Smooth muscle cell (in vitro differentiated cells): Measurements from ENCODE around the gene H6PD. TPM values are rescaled to one million over a fixed set of nuclear protein-coding genes. Genes with fewer than 3 reads are reported as not detected.

Experiments used
- DNase-seq: peaks from one replicate; lab custom pipeline; 2025; ENCODE audit not compliant: unreplicated experiment; lab: John Stamatoyannopoulos, UW
- H2AFZ ChIP-seq: fragments of 200-600 bp; sonication (generic); 2 replicates; pipeline ENCODE4 v1.6.0; 2016; ENCODE audit warnings: antibody characterized with exemption, low read depth, mild to moderate bottlenecking
- H3F3A ChIP-seq: fragments of 200-600 bp; sonication (generic); 2 replicates; pipeline ENCODE4 v1.6.0; 2017; ENCODE audit warnings: antibody characterized with exemption, low read depth
- H3K27ac ChIP-seq: fragments of 200-600 bp; sonication (generic); 2 replicates; pipeline ENCODE4 v1.5.1; 2016; ENCODE audit warnings: low read depth, mild to moderate bottlenecking
- H3K27me3 ChIP-seq: fragments of 200-600 bp; sonication (generic); 2 replicates; pipeline ENCODE4 v1.6.1; 2016; ENCODE audit warnings: low read depth, mild to moderate bottlenecking
- H3K36me3 ChIP-seq: fragments of 200-600 bp; sonication (generic); 2 replicates; pipeline ENCODE4 v1.5.1; 2016; ENCODE audit warnings: low read depth
- H3K4me1 ChIP-seq: fragments of 200-600 bp; sonication (generic); 2 replicates; pipeline ENCODE4 v1.5.1; 2016; ENCODE audit warnings: low read depth
- H3K4me2 ChIP-seq: fragments of 200-600 bp; sonication (generic); 2 replicates; pipeline ENCODE4 v1.6.0; 2016; ENCODE audit warnings: mild to moderate bottlenecking
- H3K4me3 ChIP-seq: fragments of 200-600 bp; sonication (generic); 2 replicates; pipeline ENCODE4 v1.5.1; 2016; ENCODE audit warnings: mild to moderate bottlenecking
- H3K79me2 ChIP-seq: fragments of 200-600 bp; sonication (generic); 2 replicates; pipeline ENCODE4 v1.6.0; 2016; ENCODE audit warnings: low read depth, mild to moderate bottlenecking
- H3K9ac ChIP-seq: fragments of 200-600 bp; sonication (generic); 2 replicates; pipeline ENCODE4 v1.6.0; 2016; ENCODE audit warnings: low read depth
- H3K9me3 ChIP-seq: fragments of 200-600 bp; sonication (generic); replicated peaks from 2 replicates; pipeline ENCODE4 v1.5.1; 2016; ENCODE audit warnings: low read depth
- H4K20me1 ChIP-seq: fragments of 200-600 bp; sonication (generic); 2 replicates; pipeline ENCODE4 v1.6.0; 2016; ENCODE audit warnings: low read depth
- WGBS: methylation state at CpG from one replicate; pipeline ENCODE4 v1.1.7; 2016; ENCODE audit warnings: low lambda C conversion rate; 5-methylcytosine and 5-hydroxymethylcytosine counted together
- polyA plus RNA-seq: library from polyadenylated mRNA; unstranded; fragments of >200 nt; fragmentation: Nextera tagmentation; extraction: Ambion mirVana; gene quantifications from 2 replicates; pipeline ENCODE4 v1.2.1, GENCODE V29; 2016
- total RNA-seq: library from RNA; depleted of rRNA; stranded (reverse); fragments of >200 nt; gene quantifications from 2 replicates; pipeline ENCODE4 v1.2.3, GENCODE V29; 2014
- TF ChIP-seq, protein P1 (sequence below): fragments of 200-600 bp; sonication (generic); IDR thresholded peaks from 2 replicates; pipeline ENCODE4 v1.5.1; 2017; ENCODE audit warnings: borderline replicate concordance, mild to moderate bottlenecking, antibody characterized with exemption; ENCODE audit not compliant: insufficient read depth, poor library complexity, severe bottlenecking

H6PD gene
- total and polyA plus RNA-seq, 2 experiments from 2014 or later: 15.1 to 15.3 TPM

DNA sequence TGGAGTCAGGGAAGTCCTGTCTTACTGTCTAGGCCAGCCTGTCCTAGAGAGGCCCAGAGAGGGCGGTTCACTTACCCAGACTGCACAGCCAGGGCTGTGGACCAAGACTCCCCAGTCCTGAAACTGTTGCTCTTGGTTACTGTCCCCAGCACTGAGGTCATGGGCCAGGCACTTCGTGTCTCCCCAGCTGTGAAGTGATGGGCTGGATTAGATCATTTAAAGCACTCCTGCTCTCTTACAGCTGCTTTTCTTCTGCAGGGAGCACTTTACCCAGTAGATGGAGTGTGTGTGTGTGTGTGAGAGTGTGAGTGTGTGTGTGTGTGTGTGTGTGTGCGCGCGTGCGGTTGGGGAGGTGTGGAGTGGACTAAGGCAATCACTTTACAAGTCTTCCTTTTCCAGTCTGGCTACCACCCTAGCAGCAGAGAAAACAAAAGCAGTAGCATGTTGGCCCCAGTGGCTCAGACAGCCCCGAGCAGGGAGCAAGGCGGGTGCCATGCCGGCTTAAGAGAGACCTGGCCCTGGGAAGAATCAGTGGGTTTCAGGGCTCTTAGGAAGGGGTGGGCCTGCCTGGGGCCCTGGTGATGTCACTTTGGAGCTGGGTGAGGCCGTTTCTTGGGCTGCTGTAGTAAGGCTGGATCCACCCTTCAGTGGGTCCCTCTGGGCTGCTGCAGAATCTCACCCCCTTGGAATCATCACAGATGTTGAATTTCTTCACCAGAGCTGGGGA lies 60.5 kb downstream of the H6PD start:
- 23% methylated on average over 10 of the region's 10 CpGs for WGBS

DNA sequence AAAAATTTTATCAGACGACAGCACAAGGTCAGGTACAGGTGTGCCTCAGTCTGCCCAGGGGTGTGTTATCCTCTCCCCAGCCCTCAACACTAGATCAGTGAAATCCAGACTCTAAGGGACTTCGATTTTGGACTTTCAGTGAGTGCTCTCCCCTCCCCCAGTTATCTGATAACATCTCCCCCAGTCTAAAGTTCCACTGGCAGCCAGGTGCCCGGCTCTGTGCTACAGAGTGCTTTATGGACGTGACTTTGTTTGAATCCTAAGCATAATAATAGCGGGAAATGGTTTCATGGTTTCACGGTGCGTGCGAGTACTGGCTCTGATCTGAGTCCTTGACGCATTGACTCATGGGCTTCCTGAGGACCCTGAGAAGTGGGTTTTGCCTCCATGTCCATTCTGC lies 61.3 kb downstream of the H6PD start:
- TF ChIP-seq, protein P1, sequence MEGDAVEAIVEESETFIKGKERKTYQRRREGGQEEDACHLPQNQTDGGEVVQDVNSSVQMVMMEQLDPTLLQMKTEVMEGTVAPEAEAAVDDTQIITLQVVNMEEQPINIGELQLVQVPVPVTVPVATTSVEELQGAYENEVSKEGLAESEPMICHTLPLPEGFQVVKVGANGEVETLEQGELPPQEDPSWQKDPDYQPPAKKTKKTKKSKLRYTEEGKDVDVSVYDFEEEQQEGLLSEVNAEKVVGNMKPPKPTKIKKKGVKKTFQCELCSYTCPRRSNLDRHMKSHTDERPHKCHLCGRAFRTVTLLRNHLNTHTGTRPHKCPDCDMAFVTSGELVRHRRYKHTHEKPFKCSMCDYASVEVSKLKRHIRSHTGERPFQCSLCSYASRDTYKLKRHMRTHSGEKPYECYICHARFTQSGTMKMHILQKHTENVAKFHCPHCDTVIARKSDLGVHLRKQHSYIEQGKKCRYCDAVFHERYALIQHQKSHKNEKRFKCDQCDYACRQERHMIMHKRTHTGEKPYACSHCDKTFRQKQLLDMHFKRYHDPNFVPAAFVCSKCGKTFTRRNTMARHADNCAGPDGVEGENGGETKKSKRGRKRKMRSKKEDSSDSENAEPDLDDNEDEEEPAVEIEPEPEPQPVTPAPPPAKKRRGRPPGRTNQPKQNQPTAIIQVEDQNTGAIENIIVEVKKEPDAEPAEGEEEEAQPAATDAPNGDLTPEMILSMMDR: no peak
- Histone ChIP-seq H3K9ac (no peak overlapping the region), H3K27ac (peak overlapping the region; percentile 82), H3K4me1 (peaks cover 7% of the 10 kb centered on the region), H3K4me3 (peak overlapping the region; percentile 99), H2AFZ (no peak overlapping the region), H3K27me3 (no peaks in the 10 kb centered on the region), H4K20me1 (peaks cover 72% of the 10 kb centered on the region), H3K9me3 (no peaks in the 10 kb centered on the region), H3F3A (peaks cover 31% of the 10 kb centered on the region), H3K4me2 (peak overlapping the region; percentile 97), H3K36me3 (no peaks in the 10 kb centered on the region), H3K79me2 (peaks cover 75% of the 10 kb centered on the region)
- WGBS: 72% methylated on average over 9 of the region's 9 CpGs
- no peak for DNase-seq

More for the DNA sequence above, 60.5 kb downstream of the H6PD start:
- Histone ChIP-seq H4K20me1 (peaks cover 64% of the 10 kb centered on the region), H2AFZ (no peak overlapping the region), H3K27me3 (no peaks in the 10 kb centered on the region), H3F3A (peaks cover 37% of the 10 kb centered on the region), H3K4me2 (peak overlapping the region; percentile 97), H3K27ac (peak overlapping the region; percentile 82), H3K79me2 (peaks cover 67% of the 10 kb centered on the region), H3K4me1 (peaks cover 9% of the 10 kb centered on the region), H3K9ac (peak overlapping the region; percentile 91), H3K9me3 (no peaks in the 10 kb centered on the region), H3K36me3 (no peaks in the 10 kb centered on the region), H3K4me3 (peak overlapping the region; percentile 99)
- TF ChIP-seq, protein P1: no peak
- no peak for DNase-seq

DNA sequence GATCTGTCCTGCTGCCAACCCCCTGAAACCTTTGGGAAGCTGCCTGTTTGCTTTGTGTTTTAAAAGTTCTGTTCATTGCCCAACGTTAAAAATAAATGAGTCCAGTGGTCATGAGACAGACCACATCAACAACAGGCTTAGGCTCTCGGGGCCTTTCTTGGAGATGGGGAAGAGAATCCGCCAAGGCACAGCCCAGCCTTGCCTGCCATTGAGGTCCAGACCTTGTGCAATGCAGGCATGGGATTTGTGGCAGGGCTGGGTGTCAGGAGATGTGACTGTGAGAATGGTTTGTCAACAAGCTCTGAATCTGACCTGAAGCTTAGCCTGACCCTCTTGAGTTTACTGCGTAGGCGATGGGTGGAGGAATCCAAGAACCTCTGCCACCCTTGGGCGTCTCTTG lies 62.3 kb downstream of the H6PD start:
- TF ChIP-seq, protein P1: no peak
- Histone ChIP-seq H4K20me1 (peaks cover 82% of the 10 kb centered on the region), H3F3A (peaks cover 28% of the 10 kb centered on the region), H3K36me3 (no peaks in the 10 kb centered on the region), H3K9ac (no peak overlapping the region), H3K27ac (peak overlapping the region; percentile 82), H3K4me3 (no peak overlapping the region), H3K27me3 (no peaks in the 10 kb centered on the region), H3K79me2 (peaks cover 85% of the 10 kb centered on the region), H2AFZ (no peak overlapping the region), H3K4me2 (peak overlapping the region; percentile 53), H3K4me1 (peaks cover 7% of the 10 kb centered on the region), H3K9me3 (no peaks in the 10 kb centered on the region)
- DNase-seq: no peak
- 62% methylated on average over 6 of the region's 6 CpGs for WGBS

DNA sequence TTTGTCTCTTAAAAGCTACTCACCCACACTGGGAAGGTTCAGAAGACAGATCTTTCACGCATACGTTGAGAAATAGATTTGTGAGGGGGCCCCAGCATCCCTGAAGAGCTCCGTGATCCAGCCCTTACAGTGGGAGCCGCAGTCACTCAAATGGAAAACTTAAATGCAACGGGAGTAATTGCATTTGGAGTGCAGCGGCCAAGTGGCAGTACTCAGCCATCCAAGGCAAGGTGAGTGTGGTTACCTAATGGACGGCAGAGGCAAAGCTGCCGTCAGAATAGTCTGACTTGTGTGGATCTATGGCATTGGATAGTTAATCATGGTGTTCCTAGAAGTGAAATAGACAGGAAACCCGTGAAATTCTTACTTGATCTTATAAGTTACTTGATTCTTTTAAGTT lies 63.3 kb downstream of the H6PD start:
- Histone ChIP-seq H3K36me3 (no peaks in the 10 kb centered on the region), H3K4me1 (peaks cover 13% of the 10 kb centered on the region), H4K20me1 (peaks cover 91% of the 10 kb centered on the region), H3K4me2 (peak overlapping the region; percentile 53), H3K4me3 (no peak overlapping the region), H3K9ac (no peak overlapping the region), H3K27ac (peak overlapping the region; percentile 82), H3K79me2 (peaks cover 95% of the 10 kb centered on the region), H2AFZ (no peak overlapping the region), H3K9me3 (no peaks in the 10 kb centered on the region), H3K27me3 (no peaks in the 10 kb centered on the region), H3F3A (peaks cover 30% of the 10 kb centered on the region)
- 48% methylated on average over 9 of the region's 9 CpGs for WGBS
- TF ChIP-seq, protein P1: no peak
- DNase-seq: no peak
